OCI-LY3 (cell line): Measurements from ENCODE around the gene FMO4.

Source experiments
- H2AFZ ChIP-seq: fragments of 200-600, 300-600 bp; shearing (Covaris generic); 2 replicates; pipeline ENCODE4 v1.6.0; 2014; ENCODE audit warnings: antibody characterized with exemption, low read depth, low read length
- H3K27ac ChIP-seq: fragments of 200-600, 300-600 bp; sonication (generic); 2 replicates; pipeline ENCODE4 v1.5.1; 2014; ENCODE audit warnings: mild to moderate bottlenecking, low read length, moderate library complexity, mixed read lengths
- H3K27me3 ChIP-seq: fragments of 200-600, 300-600 bp; sonication (generic); 2 replicates; pipeline ENCODE4 v1.6.1; 2014; ENCODE audit warnings: low read depth, low read length, mixed read lengths
- H3K36me3 ChIP-seq: fragments of 200-600, 300-600 bp; sonication (generic); replicated peaks from 2 replicates; pipeline ENCODE3; 2014; ENCODE audit warnings: low read depth, low read length, mixed read lengths
- H3K4me1 ChIP-seq: fragments of 300-600, 200-600 bp; sonication (generic); 2 replicates; pipeline ENCODE4 v1.6.1; 2014; ENCODE audit warnings: low read length, mixed read lengths
- H3K4me2 ChIP-seq: fragments of 200-600, 300-600 bp; sonication (generic); 2 replicates; pipeline ENCODE4 v1.6.1; 2014; ENCODE audit warnings: low read length, mixed read lengths
- H3K4me3 ChIP-seq: fragments of 300-600, 200-600 bp; sonication (generic); 2 replicates; pipeline ENCODE4 v1.5.1; 2014; ENCODE audit warnings: antibody characterized with exemption, mild to moderate bottlenecking, low read length, moderate library complexity
- H3K79me2 ChIP-seq: fragments of 300-600, 200-600 bp; shearing (Covaris generic); 2 replicates; pipeline ENCODE4 v1.6.1; 2014; ENCODE audit warnings: mild to moderate bottlenecking, low read length, mixed read lengths
- H3K9ac ChIP-seq: fragments of 300-600, 200-600 bp; shearing (Covaris generic); 2 replicates; pipeline ENCODE4 v1.6.0; 2014; ENCODE audit warnings: mild to moderate bottlenecking, low read length, moderate library complexity
- H3K9me3 ChIP-seq: fragments of 200-600, 300-600 bp; shearing (Covaris generic); 2 replicates; pipeline ENCODE4 v1.6.1; 2014; ENCODE audit warnings: low read length, mixed read lengths; ENCODE audit not compliant: insufficient read depth
- H4K20me1 ChIP-seq: fragments of 200-600, 300-600 bp; sonication (generic); 2 replicates; pipeline ENCODE4 v1.6.1; 2016; ENCODE audit warnings: low read length, mixed read lengths; ENCODE audit not compliant: insufficient read depth
- CTCF ChIP-seq: fragments of 200-600, 300-600 bp; sonication (generic); IDR thresholded peaks from 2 replicates; pipeline ENCODE4 v1.5.1; 2014; ENCODE audit warnings: antibody characterized with exemption, low read length, low read depth
- EZH2phosphoT487 ChIP-seq: fragments of 200-600 bp; shearing (Covaris generic); IDR thresholded peaks from 2 replicates; pipeline ENCODE4 v1.6.1; 2018; ENCODE audit warnings: antibody characterized with exemption, mixed run types, low read depth

Gene FMO4

GRCh38 chr1:171300401-171300800 lies 13.6 kb upstream of the FMO4 start:
- no peak overlapping the region for H3K4me3 ChIP-seq
- H3K27ac ChIP-seq, result no peak overlapping the region
- H3K4me2 ChIP-seq, result no peak overlapping the region
- H4K20me1 ChIP-seq, result no peaks in the 10 kb centered on the region
- TF ChIP-seq EZH2phosphoT487, result no peak
- no peak for TF ChIP-seq CTCF
- H3K9me3 ChIP-seq, result peaks cover 35% of the 10 kb centered on the region
- H3K36me3 ChIP-seq, result peaks cover 41% of the 10 kb centered on the region
- no peak overlapping the region for H2AFZ ChIP-seq
- no peaks in the 10 kb centered on the region for H3K27me3 ChIP-seq
- peaks cover 28% of the 10 kb centered on the region for H3K4me1 ChIP-seq
- H3K79me2 ChIP-seq, result no peaks in the 10 kb centered on the region
- no peak overlapping the region for H3K9ac ChIP-seq

DNA sequence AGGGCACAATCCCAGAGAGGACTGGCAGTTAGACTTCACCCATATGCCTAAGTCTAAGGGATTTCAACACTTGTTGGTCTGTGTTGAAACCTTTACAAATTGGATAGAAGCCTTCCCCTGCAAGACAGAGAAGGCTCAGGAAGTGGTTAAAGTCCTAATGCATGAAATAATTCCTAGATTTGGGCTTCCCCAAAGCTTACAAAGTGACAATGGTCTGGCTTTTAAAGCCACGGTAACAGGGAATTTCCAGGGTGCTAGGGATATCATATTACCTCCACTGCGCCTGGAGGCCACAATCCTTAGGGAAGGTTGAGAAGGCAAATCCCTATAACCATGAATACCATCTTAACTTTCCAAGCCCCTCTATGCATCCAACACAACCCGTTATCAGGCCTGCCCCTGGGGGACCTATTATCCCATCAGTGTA lies 3.3 kb upstream of the FMO4 start:
- Histone ChIP-seq H4K20me1 (no peaks in the 10 kb centered on the region), H3K79me2 (no peaks in the 10 kb centered on the region), H3K9me3 (no peaks in the 10 kb centered on the region; the same call in 1 of the 2 replicates), H3K27me3 (no peaks in the 10 kb centered on the region), H3K4me3 (no peak overlapping the region), H2AFZ (no peak overlapping the region), H3K27ac (no peak overlapping the region), H3K4me1 (peaks cover 24% of the 10 kb centered on the region), H3K9ac (no peak overlapping the region), H3K36me3 (no peaks in the 10 kb centered on the region), H3K4me2 (no peak overlapping the region)
- TF ChIP-seq EZH2phosphoT487, result no peak
- TF ChIP-seq CTCF, result no peak

GRCh38 chr1:171311771-171312558 lies 2.0 kb upstream of the FMO4 start:
- Histone ChIP-seq H2AFZ (no peak overlapping the region), H3K79me2 (no peaks in the 10 kb centered on the region), H3K9me3 (no peaks in the 10 kb centered on the region), H3K9ac (no peak overlapping the region), H3K4me2 (no peak overlapping the region), H3K4me1 (peaks cover 27% of the 10 kb centered on the region), H3K36me3 (no peaks in the 10 kb centered on the region), H3K27me3 (no peaks in the 10 kb centered on the region), H4K20me1 (no peaks in the 10 kb centered on the region), H3K4me3 (no peak overlapping the region), H3K27ac (no peak overlapping the region)
- TF ChIP-seq EZH2phosphoT487, result no peak
- TF ChIP-seq CTCF, result no peak

DNA sequence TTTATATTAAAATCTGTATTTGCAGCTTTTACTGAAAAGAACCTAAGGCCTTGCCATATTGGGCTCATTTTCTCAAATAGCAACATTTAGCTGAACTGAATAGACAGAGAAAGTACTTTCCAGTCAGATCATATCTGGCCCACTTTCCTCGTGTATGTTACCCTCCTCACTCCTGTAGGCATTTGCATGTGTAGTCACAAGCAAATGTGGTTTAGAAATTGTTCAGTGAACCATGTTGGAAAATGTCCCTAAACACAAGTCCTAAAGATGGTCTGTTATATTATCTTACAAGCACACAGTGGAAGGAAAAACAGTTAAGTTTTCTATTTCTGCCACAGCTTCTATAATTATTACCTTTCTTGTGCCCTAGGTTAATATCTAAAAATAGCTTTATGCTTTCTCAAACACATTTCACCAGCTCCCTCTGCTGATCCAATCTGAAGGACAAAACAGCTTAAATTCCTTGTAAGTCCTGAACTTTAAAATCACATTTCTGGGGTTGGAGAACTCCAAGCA lies 606 bp upstream of the FMO4 start:
- no peaks in the 10 kb centered on the region for H4K20me1 ChIP-seq
- no peaks in the 10 kb centered on the region for H3K27me3 ChIP-seq
- peak overlapping the region; percentile 60 for H2AFZ ChIP-seq
- no peaks in the 10 kb centered on the region for H3K79me2 ChIP-seq
- peak overlapping the region; percentile 80 for H3K27ac ChIP-seq
- no peaks in the 10 kb centered on the region for H3K36me3 ChIP-seq
- H3K9ac ChIP-seq, result peak overlapping the region; percentile 68
- no peaks in the 10 kb centered on the region for H3K9me3 ChIP-seq
- TF ChIP-seq CTCF (peak; percentile 99; the same call in 1 of the 2 replicates), EZH2phosphoT487 (no peak)
- peak overlapping the region; percentile 75 for H3K4me2 ChIP-seq
- peak overlapping the region; percentile 68 for H3K4me3 ChIP-seq
- peaks cover 29% of the 10 kb centered on the region for H3K4me1 ChIP-seq
